SH-SY5Y (cell line): ENCODE data around the gene OLFM1.

Experiments
- GATA2 ChIP-seq: IDR thresholded peaks from 2 replicates; pipeline ENCODE4 v1.6.1; 2011; ENCODE audit warnings: mild to moderate bottlenecking, low read depth, low read length
- GATA3 ChIP-seq: IDR thresholded peaks from 2 replicates; pipeline ENCODE4 v1.6.1; 2011; ENCODE audit warnings: low read depth, mild to moderate bottlenecking, low read length, moderate library complexity

OLFM1 gene

GRCh38 chr9:135077497-135078200 is 9.8 kb upstream of the OLFM1 start:
- TF ChIP-seq GATA2: no peak
- TF ChIP-seq GATA3: no peak

- TF ChIP-seq GATA3 (no peak), GATA2 (no peak)
Measured at GRCh38 chr9:135078361-135078821, 9.1 kb upstream of the OLFM1 start.

GRCh38 chr9:135079018-135079417 is 8.4 kb upstream of the OLFM1 start:
- TF ChIP-seq GATA3 (no peak), GATA2 (no peak)

GRCh38 chr9:135079676-135080075 is 7.8 kb upstream of the OLFM1 start:
- TF ChIP-seq GATA3 (no peak), GATA2 (no peak)

- TF ChIP-seq GATA2 (no peak), GATA3 (no peak)
Measured at GRCh38 chr9:135080286-135081263, 6.9 kb upstream of the OLFM1 start.

GRCh38 chr9:135081264-135081660 is 6.2 kb upstream of the OLFM1 start:
- no peak for TF ChIP-seq GATA3
- TF ChIP-seq GATA2: no peak

- TF ChIP-seq GATA2 (no peak), GATA3 (no peak)
Measured at GRCh38 chr9:135081731-135082130, 5.7 kb upstream of the OLFM1 start.

- TF ChIP-seq GATA3 (no peak), GATA2 (no peak)
Measured at GRCh38 chr9:135082536-135082935, 4.9 kb upstream of the OLFM1 start.

GRCh38 chr9:135083241-135083810 is 4.1 kb upstream of the OLFM1 start:
- no peak for TF ChIP-seq GATA3
- no peak for TF ChIP-seq GATA2

GRCh38 chr9:135083831-135084230 is 3.6 kb upstream of the OLFM1 start:
- TF ChIP-seq GATA2 (no peak), GATA3 (no peak)

- no peak for TF ChIP-seq GATA2
- TF ChIP-seq GATA3: no peak
Measured at GRCh38 chr9:135084262-135084661, 3.2 kb upstream of the OLFM1 start.

GRCh38 chr9:135084881-135085760 is 2.3 kb upstream of the OLFM1 start:
- TF ChIP-seq GATA2 (no peak), GATA3 (no peak)

- TF ChIP-seq GATA3: no peak
- TF ChIP-seq GATA2: peak; percentile 90
Measured at GRCh38 chr9:135085830-135086546, 1.5 kb upstream of the OLFM1 start.
